Measurements from ENCODE around the gene FOXL2.

The FOXL2 gene

GRCh38 chr3:138945709-138946662, 951 bp downstream of the FOXL2 start:
- DNase-seq (ENCODE audit: low spot score): no peak

DNA sequence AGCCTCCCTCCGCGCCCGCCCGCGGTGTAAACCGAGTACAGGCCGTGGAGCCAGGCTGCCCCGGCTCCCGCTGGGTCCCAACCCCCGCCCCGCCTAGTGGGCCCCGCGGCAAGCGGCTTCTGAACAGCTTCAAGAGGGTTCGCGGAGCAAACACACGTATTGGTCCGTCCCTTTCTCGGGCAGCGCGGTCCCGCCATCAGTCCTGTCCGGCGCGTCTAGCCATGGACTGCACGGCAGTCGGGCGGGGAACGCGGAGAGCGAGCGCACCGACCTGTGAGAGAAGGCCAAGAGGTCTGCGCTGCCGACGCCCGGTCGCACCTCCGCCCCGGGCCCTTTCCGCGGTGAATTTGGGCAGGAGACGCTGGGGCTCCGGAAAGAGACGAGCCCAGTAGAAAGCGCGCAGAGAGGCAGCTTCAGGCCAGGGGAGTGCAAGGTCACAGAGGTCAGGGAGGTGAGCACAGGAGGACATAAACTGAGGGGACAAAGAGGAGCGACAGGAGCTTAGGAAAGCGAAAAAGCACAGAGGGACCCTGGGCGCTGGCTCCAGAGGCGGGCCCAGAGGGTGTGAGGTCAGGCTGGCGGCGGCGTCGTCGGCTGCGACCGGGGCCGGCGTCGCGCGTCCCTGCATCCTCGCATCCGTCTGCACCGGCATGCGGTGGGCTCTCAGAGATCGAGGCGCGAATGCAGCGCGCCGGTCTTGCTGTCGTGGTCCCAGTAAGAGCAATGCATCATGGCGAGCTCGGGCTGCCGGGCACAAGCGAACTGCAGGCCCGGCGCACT, 1.8 kb downstream of the FOXL2 start:
- no peak for DNase-seq (ENCODE audit: low spot score)

DNA sequence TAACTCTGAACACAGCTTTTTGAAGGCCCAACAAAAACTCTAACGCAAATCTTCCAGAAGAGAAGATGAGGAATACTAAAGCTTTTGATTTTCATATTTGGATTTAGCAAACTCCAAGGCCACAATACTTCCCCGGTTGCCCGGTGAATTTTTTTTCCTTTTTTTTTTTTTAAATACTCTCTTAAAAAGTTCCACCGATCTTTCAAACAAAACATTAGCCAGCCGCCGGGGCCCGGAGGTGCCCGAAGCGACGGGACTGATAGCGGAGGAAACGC, 2.3 kb downstream of the FOXL2 start:
- DNase-seq (ENCODE audit: low spot score): no peak

GRCh38 chr3:138943724-138944653, 2.9 kb downstream of the FOXL2 start:
- DNase-seq (ENCODE audit: low spot score): no peak

DNA sequence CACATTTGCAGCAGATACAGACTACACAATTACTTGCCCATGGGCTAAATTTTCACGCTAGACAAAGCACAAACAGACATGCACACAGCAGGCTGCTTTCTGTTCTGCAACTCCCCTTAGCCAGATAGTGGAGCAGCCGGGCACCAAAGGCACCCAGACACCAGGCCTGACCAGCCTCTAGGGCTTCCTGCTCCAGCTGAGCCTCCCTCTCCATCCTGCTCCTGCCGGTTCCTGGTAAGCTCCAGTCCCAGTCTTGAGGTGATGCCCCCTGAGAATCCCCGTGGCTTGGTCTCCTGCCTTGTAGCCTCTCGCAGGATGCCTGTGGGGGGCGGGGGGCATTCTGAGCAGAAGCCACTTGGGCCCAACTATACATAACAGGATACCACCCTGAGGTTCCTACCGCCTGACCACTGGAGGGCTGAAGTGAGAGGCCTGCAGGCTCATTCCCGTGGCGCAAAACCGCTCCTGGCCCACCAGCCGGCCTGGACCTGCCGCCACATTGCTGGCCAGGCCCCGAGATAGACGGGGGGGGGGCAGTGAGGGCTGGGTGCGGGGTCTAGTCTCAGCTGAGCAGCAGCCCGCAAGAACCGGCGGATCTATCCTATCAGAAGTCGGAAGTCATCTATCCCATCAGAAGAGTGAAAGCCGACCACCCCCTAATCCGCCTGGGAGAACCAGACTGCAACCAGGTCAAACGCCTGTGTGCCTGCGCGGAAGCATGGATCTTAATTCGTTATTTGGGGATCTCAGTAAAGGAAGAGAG, 3.9 kb downstream of the FOXL2 start:
- no peak for DNase-seq (ENCODE audit: low spot score)

GRCh38 chr3:138942271-138942670, 4.7 kb downstream of the FOXL2 start:
- DNase-seq (ENCODE audit: low spot score): no peak

DNA sequence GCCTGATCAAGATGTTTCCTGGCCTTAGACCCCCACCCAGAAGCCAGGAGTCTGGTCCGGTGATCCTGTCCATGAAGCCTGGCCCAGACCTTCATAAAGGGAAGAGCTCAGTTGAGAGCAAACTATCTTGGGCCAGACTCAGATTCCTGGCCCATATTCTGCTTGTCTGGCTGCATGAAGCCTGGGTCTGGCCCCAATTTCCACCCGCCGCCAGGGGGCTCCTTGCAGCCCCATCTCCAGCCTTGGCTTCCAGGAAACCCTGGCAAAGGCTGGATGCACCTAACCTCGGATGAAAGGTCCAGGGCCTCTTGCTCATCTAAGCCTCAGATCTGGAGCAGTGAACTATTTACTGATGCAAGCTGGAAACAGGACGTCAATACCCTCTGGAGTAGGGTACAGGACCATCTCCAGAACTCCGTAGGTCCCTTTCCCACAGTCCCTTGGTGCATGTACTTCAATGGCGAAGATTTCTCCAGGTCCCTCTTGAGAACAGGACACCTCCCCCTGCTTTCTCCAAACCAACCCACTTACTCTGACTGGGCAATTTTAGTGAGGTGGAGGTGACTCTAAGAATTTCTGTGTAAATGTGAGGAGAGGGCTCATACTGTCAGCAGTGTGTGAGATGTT, 5.6 kb downstream of the FOXL2 start:
- peak; percentile 23 for DNase-seq (ENCODE audit: low spot score)

GRCh38 chr3:138940446-138940845, 6.5 kb downstream of the FOXL2 start:
- no peak for DNase-seq (ENCODE audit: low spot score)

GRCh38 chr3:138939561-138940241, 7.2 kb downstream of the FOXL2 start:
- DNase-seq (ENCODE audit: low spot score): no peak

DNA sequence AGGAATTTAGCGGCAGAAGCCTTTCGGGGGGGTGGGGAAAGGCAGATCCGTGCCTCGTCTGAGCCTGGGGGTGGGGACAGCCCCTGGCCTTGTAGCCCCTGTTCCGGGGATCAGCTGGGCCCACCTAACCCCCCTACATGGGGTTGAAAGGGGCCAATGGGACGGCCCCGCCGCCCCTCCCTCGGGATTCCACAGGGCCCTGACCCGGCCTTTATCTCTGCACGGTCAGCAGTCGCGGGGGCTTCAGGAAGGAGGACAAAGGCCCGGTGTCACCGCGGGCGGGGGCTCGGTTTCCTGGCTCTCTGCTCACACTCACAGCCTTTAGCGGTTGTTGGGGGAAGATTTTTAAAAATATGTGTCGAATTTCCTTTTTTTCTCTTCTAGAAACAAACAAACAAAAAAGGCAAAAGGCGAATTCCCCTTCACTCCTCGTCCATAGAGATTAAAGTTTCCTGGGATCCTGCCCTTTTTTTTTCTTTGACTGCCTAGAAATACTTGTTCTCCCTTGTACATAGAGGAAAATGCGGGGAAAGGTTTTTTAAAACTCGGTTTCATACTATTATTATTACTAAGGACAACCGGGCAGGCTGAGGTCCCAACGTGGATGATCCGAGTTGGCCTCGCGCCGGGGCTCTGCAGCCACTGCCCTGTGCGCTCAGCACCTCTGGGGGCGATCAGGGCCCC, 7.9 kb downstream of the FOXL2 start:
- no peak for DNase-seq (ENCODE audit: low spot score)

DNA sequence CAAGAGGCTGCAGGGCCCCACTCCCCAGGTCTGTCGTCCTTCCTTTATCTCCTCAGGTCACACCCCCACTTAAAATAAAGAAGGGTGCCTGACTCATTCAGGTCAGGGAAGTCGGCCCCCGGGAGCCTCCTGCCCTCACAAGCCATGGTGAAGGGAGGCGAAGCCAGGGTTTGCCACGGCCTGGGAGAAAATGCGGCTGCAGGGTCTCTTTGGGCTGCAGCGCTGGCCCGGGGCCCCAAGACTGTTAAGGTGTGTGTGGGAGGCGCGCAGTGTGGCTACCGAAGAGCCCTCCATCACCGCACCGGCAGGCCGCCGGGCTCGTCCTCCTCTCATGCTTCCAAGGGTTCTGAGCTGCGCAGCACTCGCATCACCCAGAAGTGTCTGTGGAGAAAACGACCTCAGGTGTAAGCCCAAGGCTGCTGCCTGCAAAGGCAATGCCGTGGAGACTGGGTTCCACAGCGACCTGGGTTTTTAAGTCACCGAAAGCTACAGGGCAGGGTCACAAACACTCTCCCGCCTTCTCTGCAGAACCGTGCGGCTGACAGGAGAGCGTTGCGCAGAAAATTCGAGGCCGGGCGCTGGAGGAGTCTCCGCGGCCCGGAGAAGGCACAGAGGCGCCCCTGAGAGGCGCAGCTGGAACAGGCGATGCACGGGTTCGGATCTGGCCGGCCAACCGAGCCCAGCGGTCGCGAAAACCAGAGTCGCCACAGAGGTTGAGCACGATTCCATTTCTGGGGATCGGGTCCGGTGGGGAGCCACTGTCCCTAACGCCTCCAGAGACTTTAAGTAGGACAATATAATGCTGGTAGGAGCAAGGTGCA, 8.7 kb downstream of the FOXL2 start:
- DNase-seq (ENCODE audit: low spot score): no peak

DNA sequence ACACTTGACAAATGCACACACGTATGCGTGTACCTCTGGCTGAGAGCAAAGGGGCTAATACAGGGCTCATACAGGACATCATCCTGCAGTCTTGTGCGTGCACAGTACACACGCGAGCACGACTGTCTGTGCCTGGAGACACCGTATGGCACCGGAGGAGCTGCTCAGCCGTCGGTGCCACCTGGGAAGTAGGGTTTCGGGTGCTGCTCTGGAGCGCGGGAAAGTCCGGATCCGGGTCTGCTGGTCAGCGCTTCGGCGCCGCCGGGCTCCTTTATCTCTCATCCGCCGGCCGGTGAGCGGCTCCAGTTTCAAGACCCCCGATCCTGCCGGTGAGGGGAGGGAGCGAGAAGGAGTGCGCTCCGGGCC, 9.3 kb downstream of the FOXL2 start:
- no peak for DNase-seq (ENCODE audit: low spot score)

DNA sequence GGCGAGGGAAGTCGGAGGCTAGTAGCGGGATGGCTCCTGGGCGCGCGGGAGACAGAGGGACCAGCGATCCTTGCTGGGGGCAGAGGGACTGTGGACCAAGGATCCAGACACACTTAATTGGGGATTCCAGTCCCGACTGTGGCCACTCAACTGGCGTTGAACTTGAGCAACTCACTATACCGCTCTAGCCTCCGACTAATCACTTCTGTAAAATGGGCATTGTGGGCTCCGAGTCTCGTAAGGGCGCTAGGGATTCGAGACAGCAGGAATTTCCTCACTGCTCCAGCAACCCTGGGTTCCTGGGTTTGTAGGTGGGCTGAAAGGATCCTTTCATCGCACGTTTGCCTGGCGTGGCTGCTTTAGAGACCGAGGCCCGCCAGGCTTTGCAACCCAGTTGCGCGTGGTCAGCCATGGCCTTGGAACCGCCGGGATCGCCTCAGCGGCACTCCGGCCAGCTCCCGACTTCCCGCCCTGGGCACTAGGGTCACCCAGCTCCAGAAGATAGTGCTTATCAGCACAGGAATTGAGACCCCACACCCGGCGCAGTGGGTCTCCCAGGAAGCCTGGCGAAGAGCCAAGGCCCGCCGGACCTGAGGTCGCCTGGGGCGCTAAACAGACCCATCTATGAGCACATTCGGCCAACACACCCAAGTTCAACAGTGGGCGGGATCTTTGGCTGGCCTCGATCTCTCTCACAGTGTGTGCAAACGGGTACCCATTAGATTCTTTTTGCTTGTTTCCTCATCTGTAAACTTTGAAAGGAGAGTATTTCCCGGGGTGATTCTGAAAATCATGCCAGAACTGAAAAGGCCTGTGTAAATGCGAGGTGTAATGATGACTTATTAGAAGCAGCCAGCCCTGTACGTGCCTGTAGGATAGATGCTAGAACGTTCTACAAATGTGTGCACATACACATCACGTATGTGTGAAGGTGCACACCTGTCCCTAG, 9.9 kb downstream of the FOXL2 start:
- peak; percentile 13 for DNase-seq (ENCODE audit: low spot score)

GRCh38 chr3:138935863-138936740, 10.8 kb downstream of the FOXL2 start:
- peak; percentile 61 for DNase-seq (ENCODE audit: low spot score)

DNA sequence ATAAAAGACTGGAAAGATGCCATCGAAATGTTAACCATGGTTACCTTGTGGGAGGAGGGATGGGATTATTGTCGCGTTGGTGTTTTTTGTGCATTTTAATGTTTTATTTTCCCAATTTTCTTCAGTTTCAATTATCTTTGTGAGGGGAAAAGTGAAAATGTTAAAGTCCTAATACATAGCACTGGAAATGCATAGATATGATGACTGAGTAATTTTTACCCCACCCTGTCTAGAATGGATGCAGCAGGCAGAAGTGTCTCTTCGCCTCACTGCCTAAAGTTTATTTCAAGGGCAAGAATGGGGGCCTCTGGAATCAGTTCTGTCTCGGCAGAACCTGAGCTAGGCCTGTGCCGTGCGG, 11.5 kb downstream of the FOXL2 start:
- DNase-seq (ENCODE audit: low spot score): no peak

- DNase-seq (ENCODE audit: low spot score): no peak
Observed at GRCh38 chr3:138933981-138934691, 12.8 kb downstream of the FOXL2 start.
